Stimulated activated CD4-positive, alpha-beta T cell treated with anti-CD3 and anti-CD28 coated beads, Interleukin-1b, Interleukin-23, amount 100 ng/mL, for 4 hours (primary cell): ENCODE data around the gene CLECL1.

Source experiments
- DNase-seq, 2 donors: peaks; one replicate each; pipeline ENCODE4 v3.0.0-alpha.2; 2020; ENCODE audit warnings: low read depth in 2 of 2

CLECL1 gene

GRCh38 chr12:9732921-9733461 lies at the start of gene CLECL1:
CLECL1 (minus strand) TSS chr12:9733097.
- DNase-seq, result no peak

GRCh38 chr12:9781360-9781759 lies 48.5 kb upstream of the CLECL1 start:
- DNase-seq, result no peak

GRCh38 chr12:9779209-9779608 lies 46.3 kb upstream of the CLECL1 start:
- no peak for DNase-seq

- DNase-seq, result no peak
Observed at GRCh38 chr12:9776781-9777180, 43.9 kb upstream of the CLECL1 start.

- DNase-seq, result no peak
Observed at GRCh38 chr12:9773216-9773877, 40.5 kb upstream of the CLECL1 start.

- no peak for DNase-seq
Observed at GRCh38 chr12:9763025-9763424, 30.1 kb upstream of the CLECL1 start.

- no peak for DNase-seq
Observed at GRCh38 chr12:9762369-9762768, 29.5 kb upstream of the CLECL1 start.

- no peak for DNase-seq
Observed at GRCh38 chr12:9761419-9761781, 28.5 kb upstream of the CLECL1 start.

GRCh38 chr12:9760699-9761418 lies 28.0 kb upstream of the CLECL1 start, which contains the start of gene CD69:
CD69 (minus strand) TSS chr12:9760901; CDS start chr12:9760820, 81 bp downstream.
- DNase-seq, result peak; percentile 39 to 85

- no peak for DNase-seq
Observed at GRCh38 chr12:9760120-9760519, 27.2 kb upstream of the CLECL1 start.

- no peak for DNase-seq
Observed at GRCh38 chr12:9759694-9760093, 26.8 kb upstream of the CLECL1 start.

- DNase-seq, result no peak
Observed at GRCh38 chr12:9758119-9758518, 25.2 kb upstream of the CLECL1 start.

GRCh38 chr12:9757433-9758025 lies 24.6 kb upstream of the CLECL1 start:
- DNase-seq, result no peak

GRCh38 chr12:9756706-9757105 lies 23.8 kb upstream of the CLECL1 start:
- no peak for DNase-seq

GRCh38 chr12:9756170-9756569 lies 23.3 kb upstream of the CLECL1 start:
- no peak for DNase-seq

GRCh38 chr12:9755567-9755966 lies 22.7 kb upstream of the CLECL1 start:
- DNase-seq, result no peak

GRCh38 chr12:9755035-9755434 lies 22.1 kb upstream of the CLECL1 start:
- DNase-seq, result no peak

GRCh38 chr12:9754099-9754927 lies 21.4 kb upstream of the CLECL1 start:
- DNase-seq, result no peak

GRCh38 chr12:9753498-9753897 lies 20.6 kb upstream of the CLECL1 start:
- no peak for DNase-seq

GRCh38 chr12:9753073-9753472 lies 20.2 kb upstream of the CLECL1 start:
- DNase-seq, result no peak

GRCh38 chr12:9752145-9752933 lies 19.4 kb upstream of the CLECL1 start:
- DNase-seq, result no peak
